GM12872 (cell line): Measurements from ENCODE around the gene MAMDC2.

Experiments used
- TF ChIP-seq, protein P1 (sequence below): IDR thresholded peaks from 3 replicates; pipeline ENCODE4 v1.5.1; 2011; ENCODE audit warnings: low read depth, mild to moderate bottlenecking, low read length, moderate library complexity; ENCODE audit not compliant: insufficient read depth

The MAMDC2 gene

GRCh38 chr9:70142101-70142500 is 98.5 kb downstream of the MAMDC2 start:
- TF ChIP-seq, protein P1, sequence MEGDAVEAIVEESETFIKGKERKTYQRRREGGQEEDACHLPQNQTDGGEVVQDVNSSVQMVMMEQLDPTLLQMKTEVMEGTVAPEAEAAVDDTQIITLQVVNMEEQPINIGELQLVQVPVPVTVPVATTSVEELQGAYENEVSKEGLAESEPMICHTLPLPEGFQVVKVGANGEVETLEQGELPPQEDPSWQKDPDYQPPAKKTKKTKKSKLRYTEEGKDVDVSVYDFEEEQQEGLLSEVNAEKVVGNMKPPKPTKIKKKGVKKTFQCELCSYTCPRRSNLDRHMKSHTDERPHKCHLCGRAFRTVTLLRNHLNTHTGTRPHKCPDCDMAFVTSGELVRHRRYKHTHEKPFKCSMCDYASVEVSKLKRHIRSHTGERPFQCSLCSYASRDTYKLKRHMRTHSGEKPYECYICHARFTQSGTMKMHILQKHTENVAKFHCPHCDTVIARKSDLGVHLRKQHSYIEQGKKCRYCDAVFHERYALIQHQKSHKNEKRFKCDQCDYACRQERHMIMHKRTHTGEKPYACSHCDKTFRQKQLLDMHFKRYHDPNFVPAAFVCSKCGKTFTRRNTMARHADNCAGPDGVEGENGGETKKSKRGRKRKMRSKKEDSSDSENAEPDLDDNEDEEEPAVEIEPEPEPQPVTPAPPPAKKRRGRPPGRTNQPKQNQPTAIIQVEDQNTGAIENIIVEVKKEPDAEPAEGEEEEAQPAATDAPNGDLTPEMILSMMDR, result no peak

GRCh38 chr9:70143394-70144130 is 99.9 kb downstream of the MAMDC2 start:
- TF ChIP-seq, protein P1, result no peak

DNA sequence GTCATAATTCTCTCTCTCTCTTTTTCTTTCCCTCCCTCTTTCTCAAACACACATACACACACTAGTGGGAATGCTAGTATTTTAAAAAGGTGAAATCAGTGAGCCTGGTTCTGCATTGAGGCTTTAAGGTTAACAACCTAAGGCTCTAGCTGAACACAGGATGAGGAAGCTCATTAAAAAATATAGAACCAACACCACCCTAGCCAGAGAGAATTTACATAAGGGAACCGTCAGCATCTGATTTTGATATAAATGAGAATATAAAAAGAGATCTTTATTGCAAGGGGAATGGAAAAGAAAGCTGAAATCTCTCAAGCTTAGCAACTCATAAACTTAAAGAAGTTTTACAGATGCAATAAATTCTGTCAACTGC is 100.5 kb downstream of the MAMDC2 start:
- TF ChIP-seq, protein P1, result no peak

- TF ChIP-seq, protein P1, result no peak
Observed at GRCh38 chr9:70145981-70146380, 102.3 kb downstream of the MAMDC2 start.

- TF ChIP-seq, protein P1, result no peak
Observed at GRCh38 chr9:70147196-70147595, 103.5 kb downstream of the MAMDC2 start.

- TF ChIP-seq, protein P1, result no peak
Observed at GRCh38 chr9:70147651-70148050, 104.0 kb downstream of the MAMDC2 start.

DNA sequence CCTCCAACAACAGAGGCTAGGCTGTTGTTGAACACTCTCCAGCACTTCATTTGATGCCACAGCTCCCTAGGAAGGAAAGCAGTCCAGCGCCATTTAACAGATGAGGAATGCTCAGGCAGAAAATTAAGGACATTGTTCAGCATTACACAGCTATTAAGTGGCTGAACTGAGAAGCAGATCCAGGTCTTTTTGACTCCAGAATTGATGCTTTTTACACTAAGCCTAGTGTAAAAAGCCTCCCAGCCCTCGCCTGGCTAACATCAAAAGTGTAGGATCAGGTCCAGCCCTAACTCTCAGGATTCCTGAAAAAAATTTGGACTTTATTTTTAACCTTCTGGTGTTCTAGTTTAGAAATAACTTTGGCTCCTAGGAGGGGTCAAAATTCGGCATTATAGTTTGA is 108.7 kb downstream of the MAMDC2 start:
- TF ChIP-seq, protein P1, result no peak
